OCI-LY1 (cell line): ENCODE data around the gene CERS6.

ENCODE experiments used
- H2AFZ ChIP-seq: fragments of 200-600 bp; sonication (generic), shearing (Covaris generic); 2 replicates; pipeline ENCODE4 v1.6.0; 2014; ENCODE audit warnings: antibody characterized with exemption, mild to moderate bottlenecking, low read length
- H3F3A ChIP-seq: fragments of 200-600 bp; sonication (generic), shearing (Covaris generic); 2 replicates; pipeline ENCODE4 v1.6.0; 2014; ENCODE audit warnings: mild to moderate bottlenecking, antibody characterized with exemption, low read length, moderate library complexity; ENCODE audit not compliant: insufficient read depth
- H3K27ac ChIP-seq: fragments of 200-600 bp; sonication (generic); 2 replicates; pipeline ENCODE4 v1.5.1; 2014; ENCODE audit warnings: low read length, mixed run types, mild to moderate bottlenecking, low read depth; ENCODE audit not compliant: poor library complexity, severe bottlenecking
- H3K27me3 ChIP-seq: fragments of 200-600 bp; sonication (generic); 2 replicates; pipeline ENCODE4 v1.6.0; 2014; ENCODE audit warnings: antibody characterized with exemption, mild to moderate bottlenecking, low read length, moderate library complexity; ENCODE audit not compliant: insufficient read depth
- H3K36me3 ChIP-seq: fragments of 200-600 bp; sonication (generic); 2 replicates; pipeline ENCODE4 v1.6.1; 2014; ENCODE audit warnings: mild to moderate bottlenecking, antibody characterized with exemption, low read length, moderate library complexity, mixed read lengths; ENCODE audit not compliant: insufficient read depth
- H3K4me1 ChIP-seq: fragments of 200-600 bp; sonication (generic); 2 replicates; pipeline ENCODE4 v1.5.1; 2014; ENCODE audit warnings: mild to moderate bottlenecking, low read length, moderate library complexity; ENCODE audit not compliant: insufficient read depth, severe bottlenecking
- H3K4me2 ChIP-seq: fragments of 200-600 bp; sonication (generic), shearing (Covaris generic); 2 replicates; pipeline ENCODE4 v1.6.1; 2014; ENCODE audit warnings: low read length
- H3K4me3 ChIP-seq: fragments of 200-600 bp; sonication (generic); 2 replicates; pipeline ENCODE4 v1.5.1; 2014; ENCODE audit warnings: low read length, low read depth, mild to moderate bottlenecking, mixed read lengths; ENCODE audit not compliant: poor library complexity, severe bottlenecking
- H3K79me2 ChIP-seq: fragments of 200-600 bp; shearing (Covaris generic); 2 replicates; pipeline ENCODE4 v1.6.1; 2016; ENCODE audit warnings: mixed run types, low read length, mixed read lengths; ENCODE audit not compliant: insufficient read depth
- H3K9ac ChIP-seq: fragments of 200-600 bp; sonication (generic), shearing (Covaris generic); 2 replicates; pipeline ENCODE4 v1.6.1; 2014; ENCODE audit warnings: mild to moderate bottlenecking, low read length, mixed read lengths
- H3K9me2 ChIP-seq: fragments of 200-600 bp; sonication (generic), shearing (Covaris generic); 2 replicates; pipeline ENCODE4 v1.6.1; 2014; ENCODE audit warnings: low read depth, mild to moderate bottlenecking, low read length, mixed read lengths
- H3K9me3 ChIP-seq: fragments of 200-600 bp; shearing (Covaris generic); 2 replicates; pipeline ENCODE4 v1.6.1; 2014; ENCODE audit warnings: low read length, mixed read lengths
- H4K20me1 ChIP-seq: fragments of 200-600 bp; sonication (generic), shearing (Covaris generic); 2 replicates; pipeline ENCODE4 v1.6.0; 2016; ENCODE audit warnings: mild to moderate bottlenecking, low read length; ENCODE audit not compliant: insufficient read depth
- CTCF ChIP-seq: fragments of 200-600 bp; sonication (generic), shearing (Covaris generic); IDR thresholded peaks from 2 replicates; pipeline ENCODE4 v1.5.1; 2017; ENCODE audit warnings: mild to moderate bottlenecking, antibody characterized with exemption, low read length, moderate library complexity, mixed read lengths
- EZH2 ChIP-seq: fragments of 200-600 bp; sonication (generic), shearing (Covaris generic); IDR thresholded peaks from 2 replicates; pipeline ENCODE4 v1.8.0; 2017; ENCODE audit warnings: borderline replicate concordance, mixed run types, mild to moderate bottlenecking, antibody characterized with exemption, low read length, moderate library complexity, mixed read lengths

The CERS6 gene

GRCh38 chr2:168736649-168737445 is 280.8 kb downstream of the CERS6 start:
- no peak for TF ChIP-seq CTCF
- H3K4me3 ChIP-seq: no peak overlapping the region
- H3K4me1 ChIP-seq: no peaks in the 10 kb centered on the region
- no peak overlapping the region for H3K4me2 ChIP-seq
- no peaks in the 10 kb centered on the region for H3K36me3 ChIP-seq
- no peak overlapping the region for H3K27ac ChIP-seq
- H3K9me2 ChIP-seq: no peaks in the 10 kb centered on the region
- no peaks in the 10 kb centered on the region for H3K27me3 ChIP-seq
- no peak overlapping the region for H3K9ac ChIP-seq
- no peaks in the 10 kb centered on the region for H3K79me2 ChIP-seq
- no peaks in the 10 kb centered on the region for H3F3A ChIP-seq
- no peaks in the 10 kb centered on the region for H3K9me3 ChIP-seq
- H2AFZ ChIP-seq: no peak overlapping the region
- no peaks in the 10 kb centered on the region for H4K20me1 ChIP-seq

GRCh38 chr2:168738062-168738461 is 282.0 kb downstream of the CERS6 start:
- no peaks in the 10 kb centered on the region for H3F3A ChIP-seq
- no peak overlapping the region for H3K27ac ChIP-seq
- no peak overlapping the region for H2AFZ ChIP-seq
- H3K79me2 ChIP-seq: no peaks in the 10 kb centered on the region
- no peak overlapping the region for H3K4me3 ChIP-seq
- no peaks in the 10 kb centered on the region for H3K36me3 ChIP-seq
- TF ChIP-seq EZH2: no peak
- TF ChIP-seq CTCF: no peak
- no peaks in the 10 kb centered on the region for H4K20me1 ChIP-seq
- H3K27me3 ChIP-seq: no peaks in the 10 kb centered on the region
- H3K4me1 ChIP-seq: no peaks in the 10 kb centered on the region
- no peak overlapping the region for H3K4me2 ChIP-seq
- no peaks in the 10 kb centered on the region for H3K9me2 ChIP-seq
- H3K9me3 ChIP-seq: no peaks in the 10 kb centered on the region
- H3K9ac ChIP-seq: no peak overlapping the region

- Histone ChIP-seq H2AFZ (no peak overlapping the region), H3K4me3 (no peak overlapping the region), H4K20me1 (no peaks in the 10 kb centered on the region), H3K9me2 (no peaks in the 10 kb centered on the region), H3K27me3 (no peaks in the 10 kb centered on the region), H3K36me3 (no peaks in the 10 kb centered on the region), H3K4me1 (no peaks in the 10 kb centered on the region), H3F3A (no peaks in the 10 kb centered on the region), H3K79me2 (no peaks in the 10 kb centered on the region), H3K4me2 (no peak overlapping the region), H3K27ac (no peak overlapping the region), H3K9me3 (no peaks in the 10 kb centered on the region), H3K9ac (no peak overlapping the region)
- TF ChIP-seq CTCF (no peak), EZH2 (no peak)
These were observed 284.3 kb downstream of the CERS6 start for GRCh38 chr2:168740360-168740759.
